Measurements from ENCODE around the gene AK4.

The AK4 gene

DNA sequence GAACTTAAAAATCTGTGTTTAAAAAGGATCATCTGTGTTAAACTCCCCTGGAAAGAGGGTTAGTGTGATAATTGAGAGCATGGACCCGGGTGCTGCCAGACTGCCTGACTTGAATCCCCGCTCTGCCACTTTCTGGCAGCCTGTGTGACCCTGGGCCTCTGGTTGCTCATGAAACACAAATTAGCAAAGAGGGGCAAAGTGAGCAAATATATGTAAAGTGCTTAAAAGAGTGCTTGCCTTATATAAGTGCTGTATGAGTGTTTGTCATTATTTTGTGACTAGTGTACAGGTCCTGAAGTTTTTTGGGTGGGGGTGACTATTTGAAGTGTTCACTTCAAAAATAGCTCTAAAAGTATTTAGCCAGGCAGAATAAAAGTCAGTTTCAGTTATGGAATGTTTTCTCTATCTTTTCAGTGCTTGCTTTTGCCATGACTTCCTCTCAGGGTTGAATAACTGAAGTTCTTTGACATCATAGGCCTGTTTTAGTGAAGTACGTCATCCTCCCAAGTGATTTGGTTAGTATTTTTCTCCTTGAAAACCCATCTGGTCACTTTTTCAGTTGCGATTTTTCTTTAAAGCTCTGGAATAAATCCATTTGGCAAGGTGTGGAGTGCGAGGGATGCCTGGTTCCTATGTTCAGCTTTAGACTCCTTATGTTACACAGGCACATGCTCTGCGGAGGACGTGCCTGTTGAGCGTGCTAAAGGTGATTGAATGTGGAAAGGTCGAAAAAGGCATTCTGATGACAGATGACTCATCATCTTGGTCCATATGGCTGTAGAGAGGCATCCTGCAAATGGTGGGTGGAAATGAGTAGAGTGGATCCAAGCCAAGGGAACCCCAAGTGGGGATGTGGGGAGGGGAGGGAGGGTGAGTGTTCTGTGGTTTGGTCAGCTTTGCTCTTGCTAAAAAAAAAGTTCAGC, 47.8 kb downstream of the AK4 start:
- DNase-seq (ENCODE audit: low read depth), result no peak
- no peak overlapping the region for H3K4me3 ChIP-seq (ENCODE audit: low read depth, low read length)
- TF ChIP-seq, protein P1, sequence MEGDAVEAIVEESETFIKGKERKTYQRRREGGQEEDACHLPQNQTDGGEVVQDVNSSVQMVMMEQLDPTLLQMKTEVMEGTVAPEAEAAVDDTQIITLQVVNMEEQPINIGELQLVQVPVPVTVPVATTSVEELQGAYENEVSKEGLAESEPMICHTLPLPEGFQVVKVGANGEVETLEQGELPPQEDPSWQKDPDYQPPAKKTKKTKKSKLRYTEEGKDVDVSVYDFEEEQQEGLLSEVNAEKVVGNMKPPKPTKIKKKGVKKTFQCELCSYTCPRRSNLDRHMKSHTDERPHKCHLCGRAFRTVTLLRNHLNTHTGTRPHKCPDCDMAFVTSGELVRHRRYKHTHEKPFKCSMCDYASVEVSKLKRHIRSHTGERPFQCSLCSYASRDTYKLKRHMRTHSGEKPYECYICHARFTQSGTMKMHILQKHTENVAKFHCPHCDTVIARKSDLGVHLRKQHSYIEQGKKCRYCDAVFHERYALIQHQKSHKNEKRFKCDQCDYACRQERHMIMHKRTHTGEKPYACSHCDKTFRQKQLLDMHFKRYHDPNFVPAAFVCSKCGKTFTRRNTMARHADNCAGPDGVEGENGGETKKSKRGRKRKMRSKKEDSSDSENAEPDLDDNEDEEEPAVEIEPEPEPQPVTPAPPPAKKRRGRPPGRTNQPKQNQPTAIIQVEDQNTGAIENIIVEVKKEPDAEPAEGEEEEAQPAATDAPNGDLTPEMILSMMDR (IDR thresholded peaks at IDR 0.05; ENCODE audit: control insufficient read depth, extremely low read depth, insufficient read depth), result no peak

DNA sequence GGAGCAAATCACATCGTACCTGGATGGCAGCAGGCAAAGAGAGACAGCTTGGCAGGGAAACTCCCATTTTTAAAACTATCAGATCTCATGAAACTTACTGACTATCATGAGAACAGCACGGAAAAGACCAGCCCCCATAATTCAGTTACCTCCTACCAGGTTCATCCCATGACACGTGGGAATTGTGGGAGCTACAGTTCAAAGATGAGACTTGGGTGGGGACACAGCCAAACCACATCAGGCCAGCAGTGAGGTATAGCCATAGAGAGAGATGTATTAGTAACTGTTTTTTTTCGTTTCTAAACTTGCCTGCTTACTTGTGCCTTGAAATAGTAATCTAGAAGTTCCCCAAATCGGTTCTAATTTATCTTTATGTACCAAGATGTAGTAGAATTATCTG, 48.9 kb downstream of the AK4 start:
- H3K4me3 ChIP-seq (ENCODE audit: low read depth, low read length), result no peak overlapping the region
- no peak for DNase-seq (ENCODE audit: low read depth)
- TF ChIP-seq, protein P1 (IDR thresholded peaks at IDR 0.05; ENCODE audit: control insufficient read depth, extremely low read depth, insufficient read depth), result no peak

DNA sequence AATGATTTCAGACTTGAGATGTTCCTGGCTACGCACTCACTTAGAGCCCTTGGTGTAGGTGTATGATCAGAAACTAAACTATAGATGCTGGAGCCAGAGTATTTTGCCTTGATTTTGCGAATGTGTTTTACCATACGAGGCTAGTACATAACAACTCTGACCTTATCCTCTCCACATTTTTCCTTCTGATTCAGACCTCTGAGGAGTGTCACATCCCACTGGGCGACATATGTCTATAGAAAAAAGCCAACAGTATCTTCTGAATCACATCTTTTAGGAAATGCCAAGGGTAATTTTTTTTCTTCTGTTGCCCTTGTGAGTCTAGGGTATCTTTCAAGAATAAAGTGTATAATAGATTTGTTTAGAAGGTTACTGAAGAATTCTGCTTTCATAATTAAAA, 49.6 kb downstream of the AK4 start:
- no peak for DNase-seq (ENCODE audit: low read depth)
- TF ChIP-seq, protein P1 (IDR thresholded peaks at IDR 0.05; ENCODE audit: control insufficient read depth, extremely low read depth, insufficient read depth), result no peak

DNA sequence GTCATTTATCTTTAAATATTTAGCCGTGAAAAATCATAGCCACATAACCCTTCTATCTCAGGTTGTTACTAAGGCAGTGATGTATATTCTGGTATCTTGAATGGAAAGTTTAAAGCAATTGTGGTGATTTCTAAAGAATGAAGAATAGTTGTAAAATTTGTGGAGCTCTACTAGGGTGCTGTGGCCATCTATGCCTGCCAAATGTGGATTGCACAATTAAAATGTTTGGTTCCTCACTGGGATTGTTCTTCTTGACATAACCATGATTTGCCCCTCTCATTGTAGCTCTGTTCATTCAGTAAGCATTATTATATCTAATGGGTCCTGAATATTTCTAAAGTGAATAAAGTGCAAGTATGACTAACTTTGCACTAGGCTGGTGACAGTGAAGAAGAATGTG, 50.1 kb downstream of the AK4 start:
- TF ChIP-seq, protein P1 (IDR thresholded peaks at IDR 0.05; ENCODE audit: control insufficient read depth, extremely low read depth, insufficient read depth), result no peak
- H3K4me3 ChIP-seq (ENCODE audit: low read depth, low read length), result no peak overlapping the region
- DNase-seq (ENCODE audit: low read depth), result no peak

More for the DNA sequence above, 49.6 kb downstream of the AK4 start:
- H3K4me3 ChIP-seq (ENCODE audit: low read depth, low read length), result no peak overlapping the region

DNA sequence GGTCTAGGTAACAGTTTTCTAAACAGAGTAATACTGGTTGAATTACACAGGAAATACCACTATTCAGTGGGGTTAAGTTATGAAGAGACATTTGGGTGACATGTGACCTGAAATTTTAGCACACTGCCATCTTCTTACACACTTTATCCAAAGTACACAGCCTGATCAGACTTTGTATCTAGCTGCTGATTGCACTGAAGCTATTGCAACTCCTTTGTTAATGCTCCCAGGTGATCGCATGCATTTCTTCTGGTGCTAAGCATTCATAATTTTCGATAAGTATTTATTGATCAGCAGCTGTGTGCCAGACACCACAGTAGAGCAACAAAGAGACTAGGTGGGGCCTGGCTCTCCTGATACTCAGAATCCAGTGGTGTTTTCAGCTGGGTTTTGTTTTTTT, 52.4 kb downstream of the AK4 start:
- DNase-seq (ENCODE audit: low read depth), result no peak
- no peak overlapping the region for H3K4me3 ChIP-seq (ENCODE audit: low read depth, low read length)
- TF ChIP-seq, protein P1 (IDR thresholded peaks at IDR 0.05; ENCODE audit: control insufficient read depth, extremely low read depth, insufficient read depth), result no peak

DNA sequence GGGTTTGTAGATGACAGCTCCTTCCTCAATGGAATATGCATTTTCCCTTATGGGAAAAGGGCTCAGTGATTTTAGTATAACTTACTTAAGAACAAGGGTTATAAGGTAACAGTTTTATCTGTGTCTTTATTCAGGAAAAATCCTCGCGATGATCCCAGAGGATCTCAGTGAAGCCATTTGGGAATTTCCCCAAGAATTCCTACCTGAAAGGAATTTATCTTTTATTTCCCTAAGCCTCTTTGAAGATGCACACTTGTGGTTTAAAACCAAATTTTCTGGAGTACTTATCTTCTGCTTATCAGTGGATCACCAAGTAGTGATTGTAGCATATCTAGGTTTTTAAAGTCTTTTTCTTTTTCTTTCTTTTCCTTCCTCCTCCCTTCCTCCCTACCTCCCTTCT, 58.8 kb downstream of the AK4 start:
- DNase-seq (ENCODE audit: low read depth), result no peak
- TF ChIP-seq, protein P1 (IDR thresholded peaks at IDR 0.05; ENCODE audit: control insufficient read depth, extremely low read depth, insufficient read depth), result no peak

More for the DNA sequence above, 58.8 kb downstream of the AK4 start:
- no peak overlapping the region for H3K4me3 ChIP-seq (ENCODE audit: low read depth, low read length)

Measured in LNCaP clone FGC (cell line).